Fibroblast of mammary gland (primary cell): ENCODE data around the gene PCYT2.
A peak's percentile ranks its signal among the peaks of the same experiment; 100 is the strongest.

Experiments
- DNase-seq: peaks from one replicate; pipeline ENCODE4 v3.0.0-alpha.2; 2010; ENCODE audit warnings: low read depth
- H3K4me3 ChIP-seq: 2 replicates; pipeline ENCODE4 v1.5.1; 2011; ENCODE audit warnings: low read depth, mild to moderate bottlenecking, low read length, moderate library complexity; ENCODE audit not compliant: control insufficient read depth
- TF ChIP-seq, protein P1 (sequence below): conservative IDR thresholded peaks from 2 replicates; pipeline ENCODE4 v1.5.1; 2011; ENCODE audit warnings: low read depth, low read length, inconsistent platforms; ENCODE audit not compliant: control insufficient read depth, insufficient read depth

Gene PCYT2

GRCh38 chr17:81868674-81869220 lies 42.5 kb downstream of the PCYT2 start:
- H3K4me3 ChIP-seq = peak overlapping the region; percentile 76
- DNase-seq = peak; percentile 89
- TF ChIP-seq, protein P1, sequence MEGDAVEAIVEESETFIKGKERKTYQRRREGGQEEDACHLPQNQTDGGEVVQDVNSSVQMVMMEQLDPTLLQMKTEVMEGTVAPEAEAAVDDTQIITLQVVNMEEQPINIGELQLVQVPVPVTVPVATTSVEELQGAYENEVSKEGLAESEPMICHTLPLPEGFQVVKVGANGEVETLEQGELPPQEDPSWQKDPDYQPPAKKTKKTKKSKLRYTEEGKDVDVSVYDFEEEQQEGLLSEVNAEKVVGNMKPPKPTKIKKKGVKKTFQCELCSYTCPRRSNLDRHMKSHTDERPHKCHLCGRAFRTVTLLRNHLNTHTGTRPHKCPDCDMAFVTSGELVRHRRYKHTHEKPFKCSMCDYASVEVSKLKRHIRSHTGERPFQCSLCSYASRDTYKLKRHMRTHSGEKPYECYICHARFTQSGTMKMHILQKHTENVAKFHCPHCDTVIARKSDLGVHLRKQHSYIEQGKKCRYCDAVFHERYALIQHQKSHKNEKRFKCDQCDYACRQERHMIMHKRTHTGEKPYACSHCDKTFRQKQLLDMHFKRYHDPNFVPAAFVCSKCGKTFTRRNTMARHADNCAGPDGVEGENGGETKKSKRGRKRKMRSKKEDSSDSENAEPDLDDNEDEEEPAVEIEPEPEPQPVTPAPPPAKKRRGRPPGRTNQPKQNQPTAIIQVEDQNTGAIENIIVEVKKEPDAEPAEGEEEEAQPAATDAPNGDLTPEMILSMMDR = no peak

DNA sequence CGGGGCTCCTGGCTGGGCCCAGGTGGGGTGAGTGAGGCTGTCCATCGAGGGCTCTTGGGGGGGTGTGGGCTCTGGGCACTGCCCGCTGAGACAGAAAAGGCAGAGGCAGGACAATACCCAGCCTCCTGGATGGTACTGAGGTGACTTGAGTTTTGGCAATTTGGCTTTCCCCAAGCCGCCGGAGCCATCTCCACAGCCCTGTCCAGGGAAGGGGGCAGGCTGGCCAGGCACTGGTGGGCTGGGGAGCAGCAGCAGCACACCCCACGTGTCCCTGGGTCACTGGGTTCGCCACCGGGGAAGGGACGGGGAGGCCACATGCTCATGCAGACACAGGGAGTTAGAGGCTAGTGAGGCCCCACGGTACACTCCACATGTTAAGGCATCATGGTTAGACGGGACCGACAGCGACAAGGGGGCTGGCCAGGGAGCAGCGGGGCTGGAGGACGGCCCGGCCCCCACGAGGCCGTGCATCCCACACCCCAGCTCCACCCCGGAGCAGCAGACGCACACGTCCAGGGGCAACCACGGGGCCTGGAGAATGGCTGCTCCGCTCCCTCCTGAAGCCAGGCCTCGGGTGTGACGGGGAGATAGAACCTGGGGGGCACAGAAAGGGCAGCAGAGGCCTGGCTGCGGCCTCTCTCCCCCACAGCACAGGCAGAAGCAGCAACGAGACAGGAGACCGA lies 43.1 kb downstream of the PCYT2 start:
- TF ChIP-seq, protein P1 = no peak
- no peak overlapping the region for H3K4me3 ChIP-seq
- no peak for DNase-seq

GRCh38 chr17:81867170-81867990 lies 43.8 kb downstream of the PCYT2 start:
- no peak overlapping the region for H3K4me3 ChIP-seq
- peak; percentile 63 for DNase-seq
- TF ChIP-seq, protein P1 = no peak

GRCh38 chr17:81866440-81867169 lies 44.6 kb downstream of the PCYT2 start:
- DNase-seq = peak; percentile 27
- TF ChIP-seq, protein P1 = no peak

DNA sequence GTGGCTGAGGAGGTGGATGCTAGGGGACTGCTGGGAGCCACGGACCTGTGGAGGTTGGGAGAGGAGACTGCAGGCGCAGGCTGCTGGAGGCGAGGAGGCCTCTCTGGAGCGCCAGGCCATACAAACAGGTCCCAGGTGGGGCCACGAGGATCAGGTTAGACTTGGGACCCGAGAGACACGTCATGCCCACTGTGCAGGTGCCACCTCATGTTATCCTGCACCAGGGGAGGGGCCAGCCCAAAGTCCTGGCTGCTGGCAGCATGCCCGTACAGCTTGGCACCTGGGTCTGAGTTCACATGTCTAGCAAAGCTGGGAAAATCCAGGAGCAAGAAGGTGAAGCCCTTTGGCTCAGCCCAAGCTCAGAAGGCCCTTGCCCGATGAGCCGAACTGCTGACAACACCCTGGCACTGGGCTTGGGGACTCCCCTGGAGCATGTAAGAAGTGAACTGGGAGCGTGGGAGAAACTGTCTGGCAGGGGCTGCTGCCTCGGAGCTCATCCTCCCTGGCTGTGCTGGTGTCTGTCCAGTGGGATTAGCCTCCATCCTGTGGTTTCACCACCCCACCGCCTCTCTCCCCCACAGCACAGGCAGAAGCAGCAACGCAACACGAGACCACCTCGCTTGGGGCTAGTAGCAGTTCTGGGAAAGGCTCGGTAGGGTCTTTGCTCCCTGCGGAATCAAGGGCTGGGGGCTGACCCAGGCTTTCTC lies 45.3 kb downstream of the PCYT2 start:
- no peak overlapping the region for H3K4me3 ChIP-seq
- TF ChIP-seq, protein P1 = no peak
- DNase-seq = peak; percentile 72

More at GRCh38 chr17:81866440-81867169, 44.6 kb downstream of the PCYT2 start:
- H3K4me3 ChIP-seq = no peak overlapping the region

DNA sequence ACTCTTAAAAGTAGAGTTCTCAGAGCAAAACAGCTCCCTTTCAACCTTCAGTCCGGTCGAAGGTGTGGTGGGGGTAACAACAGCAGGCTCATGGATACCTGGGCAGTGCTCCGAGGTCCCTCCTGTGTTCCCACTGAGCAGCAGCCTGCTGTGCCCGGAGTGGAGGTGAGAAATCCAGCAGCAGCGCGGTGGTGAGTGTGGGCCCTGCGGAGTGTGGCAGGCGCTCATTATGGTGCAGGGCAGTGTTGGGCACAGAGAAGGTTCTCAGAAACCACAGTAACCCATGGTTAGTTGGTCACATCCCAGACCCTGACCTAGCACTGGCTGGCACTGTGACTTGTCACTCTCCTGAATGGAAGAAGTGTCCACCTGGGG lies 45.9 kb downstream of the PCYT2 start:
- TF ChIP-seq, protein P1 = no peak
- H3K4me3 ChIP-seq = no peak overlapping the region
- no peak for DNase-seq
